Measurements from ENCODE around the gene CMTM2.
"Not testable (repeated sequence)": the region's sequence is repeated elsewhere in the genome, so short reads cannot be mapped to it uniquely, and the experiment has no call there.

CMTM2 gene

DNA sequence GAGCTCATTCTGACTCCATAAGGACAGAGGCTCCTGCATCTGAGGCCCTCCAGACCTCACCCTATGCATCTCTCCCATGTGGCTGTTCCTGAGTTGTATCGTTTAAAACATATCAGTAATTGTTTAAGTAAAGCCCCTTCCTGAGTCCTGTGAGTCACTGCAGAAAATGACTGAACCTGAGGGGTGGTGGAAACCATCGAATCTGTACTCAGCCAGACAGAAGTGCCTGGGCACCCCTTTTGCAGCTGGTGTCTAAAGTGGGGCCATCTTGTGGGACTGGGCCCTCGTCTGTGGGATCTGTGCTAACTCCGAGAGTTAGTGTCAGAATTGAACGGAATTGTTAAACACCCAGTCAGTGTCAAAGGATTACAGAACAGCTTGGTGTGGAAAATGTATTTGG, 50.6 kb downstream of the CMTM2 start:
- H3K9me3 Mint-ChIP-seq = no peaks in the 10 kb centered on the region
- H3K27ac Mint-ChIP-seq = peak overlapping the region in 1 of 3 experiments; percentile 97
- TF ChIP-seq, protein P1, sequence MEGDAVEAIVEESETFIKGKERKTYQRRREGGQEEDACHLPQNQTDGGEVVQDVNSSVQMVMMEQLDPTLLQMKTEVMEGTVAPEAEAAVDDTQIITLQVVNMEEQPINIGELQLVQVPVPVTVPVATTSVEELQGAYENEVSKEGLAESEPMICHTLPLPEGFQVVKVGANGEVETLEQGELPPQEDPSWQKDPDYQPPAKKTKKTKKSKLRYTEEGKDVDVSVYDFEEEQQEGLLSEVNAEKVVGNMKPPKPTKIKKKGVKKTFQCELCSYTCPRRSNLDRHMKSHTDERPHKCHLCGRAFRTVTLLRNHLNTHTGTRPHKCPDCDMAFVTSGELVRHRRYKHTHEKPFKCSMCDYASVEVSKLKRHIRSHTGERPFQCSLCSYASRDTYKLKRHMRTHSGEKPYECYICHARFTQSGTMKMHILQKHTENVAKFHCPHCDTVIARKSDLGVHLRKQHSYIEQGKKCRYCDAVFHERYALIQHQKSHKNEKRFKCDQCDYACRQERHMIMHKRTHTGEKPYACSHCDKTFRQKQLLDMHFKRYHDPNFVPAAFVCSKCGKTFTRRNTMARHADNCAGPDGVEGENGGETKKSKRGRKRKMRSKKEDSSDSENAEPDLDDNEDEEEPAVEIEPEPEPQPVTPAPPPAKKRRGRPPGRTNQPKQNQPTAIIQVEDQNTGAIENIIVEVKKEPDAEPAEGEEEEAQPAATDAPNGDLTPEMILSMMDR (IDR thresholded peaks at IDR 0.05; ENCODE audit: unreplicated experiment in 3 of 3) = no peak
- H3K27me3 Mint-ChIP-seq (ENCODE audit: low read depth) = no peaks in the 10 kb centered on the region
- peaks cover 16% of the 10 kb centered on the region for H3K36me3 Mint-ChIP-seq (ENCODE audit: low read depth)
- no peaks in the 10 kb centered on the region for H3K4me1 Mint-ChIP-seq
- no peak overlapping the region for H3K4me3 Mint-ChIP-seq

- H3K27me3 Mint-ChIP-seq (ENCODE audit: low read depth); H3K27ac Mint-ChIP-seq; H3K9me3 Mint-ChIP-seq; H3K4me3 Mint-ChIP-seq; H3K4me1 Mint-ChIP-seq: not testable (repeated sequence)
- H3K36me3 Mint-ChIP-seq (ENCODE audit: low read depth) = peaks cover 16% of the 10 kb centered on the region
Measured at GRCh38 chr16:66630561-66631260, 51.4 kb downstream of the CMTM2 start.

GRCh38 chr16:66631558-66631957, 52.3 kb downstream of the CMTM2 start:
- H3K9me3 Mint-ChIP-seq; H3K27me3 Mint-ChIP-seq (ENCODE audit: low read depth); H3K4me1 Mint-ChIP-seq; H3K4me3 Mint-ChIP-seq: not testable (repeated sequence)
- H3K27ac Mint-ChIP-seq = peak overlapping the region in 1 of 3 experiments; percentile 89
- H3K36me3 Mint-ChIP-seq (ENCODE audit: low read depth) = peaks cover 16% of the 10 kb centered on the region

DNA sequence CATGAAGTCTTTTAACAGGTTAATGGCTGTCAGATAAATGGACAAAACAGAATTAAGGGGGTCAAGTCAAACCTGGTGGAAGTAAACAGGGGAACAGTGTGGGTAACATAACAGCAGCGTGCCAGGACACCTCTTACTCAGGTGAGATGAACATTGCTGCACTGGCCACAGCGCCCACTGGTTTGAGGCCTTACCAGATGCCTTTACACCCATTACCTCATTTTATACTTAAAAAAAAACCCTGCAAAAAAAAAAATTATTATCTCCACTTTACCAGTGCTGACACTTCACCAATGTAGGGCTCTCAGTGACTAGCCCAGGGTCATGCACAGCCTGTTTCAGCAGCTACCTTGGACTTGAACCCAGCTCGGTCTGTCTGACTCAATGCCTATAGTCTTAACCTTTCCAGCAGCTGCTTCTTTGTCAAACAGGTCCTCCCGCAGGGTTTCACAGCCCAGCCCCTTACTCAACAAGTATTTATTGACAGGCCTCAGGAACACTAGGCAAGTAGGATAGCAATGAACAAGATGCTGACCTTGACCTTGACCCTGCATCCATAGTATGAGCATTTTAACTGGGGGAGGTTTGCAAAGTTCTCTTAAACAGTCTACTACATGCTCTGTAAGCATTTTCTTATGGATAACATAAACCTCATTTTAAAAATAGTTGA, 55.4 kb downstream of the CMTM2 start:
- TF ChIP-seq, protein P1 (IDR thresholded peaks at IDR 0.05; ENCODE audit: unreplicated experiment in 3 of 3) = no peak
- Mint-ChIP-seq H3K4me1 (peaks cover 6% of the 10 kb centered on the region), H3K9me3 (no peaks in the 10 kb centered on the region), H3K27me3 (ENCODE audit: low read depth) (no peaks in the 10 kb centered on the region), H3K27ac (peak overlapping the region in 1 of 3 experiments; percentile 67), H3K4me3 (no peak overlapping the region), H3K36me3 (ENCODE audit: low read depth) (peaks cover 11% of the 10 kb centered on the region)

DNA sequence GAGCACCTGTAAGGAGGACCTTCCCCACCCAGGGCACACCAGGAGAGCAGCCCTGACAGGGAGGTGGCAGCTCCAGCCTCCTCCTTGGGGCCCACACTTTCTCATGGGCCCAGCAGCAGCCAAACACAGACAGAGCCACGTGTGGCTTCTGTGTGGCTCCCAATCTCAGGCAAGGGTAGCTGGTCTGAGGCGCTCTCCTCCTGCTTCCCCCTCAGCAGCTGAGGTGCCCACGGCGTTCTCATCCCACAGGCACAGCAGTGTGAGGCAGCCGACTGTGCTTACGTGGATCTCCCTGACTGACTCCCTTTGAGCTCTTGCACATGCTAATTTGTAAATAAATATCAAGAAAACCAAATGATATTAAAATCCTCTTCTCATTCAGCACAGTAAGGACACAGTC, 56.1 kb downstream of the CMTM2 start:
- Mint-ChIP-seq H3K4me1 (peaks cover 6% of the 10 kb centered on the region), H3K4me3 (no peak overlapping the region), H3K36me3 (ENCODE audit: low read depth) (peaks cover 11% of the 10 kb centered on the region), H3K27me3 (ENCODE audit: low read depth) (no peaks in the 10 kb centered on the region), H3K27ac (peak overlapping the region in 1 of 3 experiments; percentile 67), H3K9me3 (no peaks in the 10 kb centered on the region)
- TF ChIP-seq, protein P1 (IDR thresholded peaks at IDR 0.05; ENCODE audit: unreplicated experiment in 3 of 3) = no peak

DNA sequence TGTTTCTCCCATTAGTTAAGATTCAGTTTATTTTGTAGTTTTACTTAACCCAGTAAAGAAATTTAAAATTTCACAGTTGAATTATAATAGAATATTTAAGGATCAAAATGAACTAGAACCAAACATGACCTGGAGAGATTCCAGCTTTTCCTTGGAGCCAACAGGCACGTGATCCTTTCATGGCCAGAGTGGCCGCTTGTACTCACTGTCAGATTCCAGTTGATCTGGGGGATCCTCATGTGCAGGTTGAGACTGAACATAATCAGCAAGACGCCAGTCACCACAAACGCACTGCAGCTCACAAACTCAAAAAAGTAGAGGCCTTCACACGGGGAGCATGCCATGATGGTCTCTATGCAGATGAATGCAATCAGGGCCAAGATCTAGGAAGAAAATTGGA, 56.9 kb downstream of the CMTM2 start:
- no peaks in the 10 kb centered on the region for H3K27me3 Mint-ChIP-seq (ENCODE audit: low read depth)
- no peak overlapping the region for H3K4me3 Mint-ChIP-seq
- peaks cover 11% of the 10 kb centered on the region for H3K36me3 Mint-ChIP-seq (ENCODE audit: low read depth)
- peaks cover 6% of the 10 kb centered on the region for H3K4me1 Mint-ChIP-seq
- TF ChIP-seq, protein P1 (IDR thresholded peaks at IDR 0.05; ENCODE audit: unreplicated experiment in 3 of 3) = no peak
- peak overlapping the region in 1 of 3 experiments; percentile 26 for H3K27ac Mint-ChIP-seq
- no peaks in the 10 kb centered on the region for H3K9me3 Mint-ChIP-seq

- H3K4me3 Mint-ChIP-seq = no peak overlapping the region
- H3K4me1 Mint-ChIP-seq = peaks cover 6% of the 10 kb centered on the region
- TF ChIP-seq, protein P1 (IDR thresholded peaks at IDR 0.05; ENCODE audit: unreplicated experiment in 3 of 3) = no peak
- H3K27ac Mint-ChIP-seq = peak overlapping the region in 1 of 3 experiments; percentile 14
- no peaks in the 10 kb centered on the region for H3K9me3 Mint-ChIP-seq
- no peaks in the 10 kb centered on the region for H3K27me3 Mint-ChIP-seq (ENCODE audit: low read depth)
- peaks cover 8% of the 10 kb centered on the region for H3K36me3 Mint-ChIP-seq (ENCODE audit: low read depth)
Measured at GRCh38 chr16:66637806-66638205, 58.5 kb downstream of the CMTM2 start.

Measured in nephron (organoid).